PFSK-1 (cell line): ENCODE measurements around the gene NECTIN1.

Experiments used
- FOXP2 ChIP-seq: optimal IDR thresholded peaks from 2 replicates; pipeline ENCODE3; 2011; ENCODE audit warnings: borderline replicate concordance, control low read depth, inconsistent platforms; ENCODE audit not compliant: insufficient read depth; ENCODE audit errors: extremely low read length, extremely low read depth
- POLR2AphosphoS5 ChIP-seq: IDR thresholded peaks from 2 replicates; pipeline ENCODE4 v1.6.1; 2012; ENCODE audit warnings: low read depth, mild to moderate bottlenecking, control low read depth, low read length, moderate library complexity
- REST ChIP-seq, 2 experiments: IDR thresholded peaks; 2 replicates each; pipeline versions ENCODE4 v1.6.1 to v1.8.0; 2011 to 2012; ENCODE audit warnings: low read depth in 2 of 2, low read length in 2 of 2, control low read depth in 1 of 2, inconsistent platforms in 1 of 2, mild to moderate bottlenecking in 1 of 2, moderate library complexity in 1 of 2; ENCODE audit not compliant: insufficient read depth in 1 of 2
- SIN3A ChIP-seq: IDR thresholded peaks from 2 replicates; pipeline ENCODE4 v1.6.1; 2012; ENCODE audit warnings: mild to moderate bottlenecking, low read length, moderate library complexity, borderline replicate concordance; ENCODE audit not compliant: insufficient read depth
- TAF1 ChIP-seq: IDR thresholded peaks from 2 replicates; pipeline ENCODE4 v1.6.1; 2012; ENCODE audit warnings: low read length, control low read depth, borderline replicate concordance; ENCODE audit not compliant: insufficient read depth

NECTIN1 gene

GRCh38 chr11:119671561-119672015 is 57.4 kb downstream of the NECTIN1 start:
- TF ChIP-seq TAF1 (no peak), SIN3A (no peak), POLR2AphosphoS5 (no peak), FOXP2 (no peak), REST (IDR thresholded peaks at IDR 0.05; ENCODE audit: insufficient read depth in 1 of 2, low read depth in 2 of 2, low read length in 2 of 2) (no peak)

- TF ChIP-seq TAF1 (no peak), SIN3A (no peak), FOXP2 (peak; percentile 67)
Measured at GRCh38 chr11:119671051-119671450, 57.9 kb downstream of the NECTIN1 start.

- TF ChIP-seq FOXP2 (no peak), SIN3A (no peak), POLR2AphosphoS5 (no peak), TAF1 (no peak), REST (IDR thresholded peaks at IDR 0.05; ENCODE audit: insufficient read depth in 1 of 2, low read depth in 2 of 2, low read length in 2 of 2) (no peak)
Measured at GRCh38 chr11:119669487-119669886, 59.5 kb downstream of the NECTIN1 start.

- TF ChIP-seq SIN3A (no peak), REST (IDR thresholded peaks at IDR 0.05; ENCODE audit: insufficient read depth in 1 of 2, low read depth in 2 of 2, low read length in 2 of 2) (no peak), TAF1 (no peak), POLR2AphosphoS5 (no peak), FOXP2 (no peak)
Measured at GRCh38 chr11:119668676-119669075, 60.3 kb downstream of the NECTIN1 start.

GRCh38 chr11:119666463-119667131 is 62.4 kb downstream of the NECTIN1 start:
- no peak for TF ChIP-seq SIN3A
- no peak for TF ChIP-seq POLR2AphosphoS5
- no peak for TF ChIP-seq TAF1
- no peak for TF ChIP-seq FOXP2
- TF ChIP-seq REST (IDR thresholded peaks at IDR 0.05; ENCODE audit: insufficient read depth in 1 of 2, low read depth in 2 of 2, low read length in 2 of 2) = no peak
